Activated CD4-positive, alpha-beta T cell treated with anti-CD3 and anti-CD28 coated beads, Interleukin-2, amount 10 ng/mL, durations not matched to agents 24 days and 14 days (primary cell): Measurements from ENCODE around the gene MED31. TPM values are rescaled to one million over a fixed set of nuclear protein-coding genes. Genes with fewer than 3 reads are reported as not detected.
"Not testable (repeated sequence)": the region's sequence is repeated elsewhere in the genome, so short reads cannot be mapped to it uniquely, and the experiment has no call there.

Source experiments
- DNase-seq: peaks from one replicate; pipeline ENCODE4 v3.0.0; 2022
- H3K27ac Mint-ChIP-seq: one replicate; pipeline ENCODE4 v1.8.0; 2022; ENCODE audit warnings: mild to moderate bottlenecking, mixed read lengths
- H3K27me3 Mint-ChIP-seq: one replicate; pipeline ENCODE4 v1.8.0; 2022; ENCODE audit warnings: mixed read lengths
- H3K36me3 Mint-ChIP-seq: one replicate; pipeline ENCODE4 v1.8.0; 2022; ENCODE audit warnings: low read depth, mild to moderate bottlenecking, mixed read lengths
- H3K4me1 Mint-ChIP-seq: one replicate; pipeline ENCODE4 v1.8.0; 2021; ENCODE audit warnings: mixed read lengths
- H3K4me3 Mint-ChIP-seq: one replicate; pipeline ENCODE4 v1.8.0; 2022; ENCODE audit warnings: mild to moderate bottlenecking, moderate library complexity, mixed read lengths
- H3K9me3 Mint-ChIP-seq: one replicate; pipeline ENCODE4 v1.8.0; 2021; ENCODE audit warnings: mixed read lengths
- intact Hi-C: fragments of 100-400 bp; cut with micrococcal nuclease; formaldehyde crosslinking; loops from one replicate; pipeline ENCODE4 v1.15.1; 2023
- total RNA-seq: library from RNA; stranded (reverse); gene quantifications from 2 replicates; pipeline ENCODE4 v1.2.3, GENCODE V29; 2022

Gene MED31
- total RNA-seq, 1 donor from 2014 or later = 25.7 TPM

DNA sequence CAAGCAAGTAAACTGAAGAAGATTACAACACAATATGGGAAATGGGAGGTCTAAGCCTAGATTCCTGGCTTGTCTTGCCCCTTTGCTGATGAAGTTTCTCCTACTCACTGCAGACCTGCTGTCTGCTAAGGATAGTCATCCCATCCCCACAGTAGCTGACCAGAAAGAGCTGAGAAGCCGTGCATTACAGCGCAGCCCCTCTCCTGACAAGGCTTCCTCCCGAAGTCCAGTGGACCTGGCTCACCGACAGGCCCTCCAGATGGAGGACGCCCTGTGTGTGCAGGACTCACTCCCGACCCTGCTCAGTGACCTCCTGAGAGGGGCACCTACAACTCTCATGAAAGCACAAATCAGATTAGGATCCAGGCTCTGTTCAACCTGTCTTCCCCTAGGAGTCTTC is 46.3 kb downstream of the MED31 start:
- intact Hi-C loops = no loop called here
- H3K9me3 Mint-ChIP-seq = no peaks in the 10 kb centered on the region
- peaks cover 39% of the 10 kb centered on the region for H3K36me3 Mint-ChIP-seq
- H3K27ac Mint-ChIP-seq = no peak overlapping the region
- no peak for DNase-seq
- H3K4me1 Mint-ChIP-seq = peaks cover 8% of the 10 kb centered on the region
- H3K27me3 Mint-ChIP-seq = no peaks in the 10 kb centered on the region
- no peak overlapping the region for H3K4me3 Mint-ChIP-seq

- peaks cover 8% of the 10 kb centered on the region for H3K4me1 Mint-ChIP-seq
- H3K27ac Mint-ChIP-seq = no peak overlapping the region
- no peak for DNase-seq
- no peak overlapping the region for H3K4me3 Mint-ChIP-seq
- intact Hi-C loops = no loop called here
- H3K9me3 Mint-ChIP-seq = no peaks in the 10 kb centered on the region
- H3K27me3 Mint-ChIP-seq = no peaks in the 10 kb centered on the region
- H3K36me3 Mint-ChIP-seq = peaks cover 39% of the 10 kb centered on the region
Observed at GRCh38 chr17:6603744-6604325, 47.6 kb downstream of the MED31 start.

GRCh38 chr17:6602141-6602540 is 49.3 kb downstream of the MED31 start:
- Mint-ChIP-seq H3K9me3 (no peaks in the 10 kb centered on the region), H3K27ac (no peak overlapping the region), H3K36me3 (peaks cover 37% of the 10 kb centered on the region), H3K4me1 (peaks cover 8% of the 10 kb centered on the region), H3K27me3 (no peaks in the 10 kb centered on the region), H3K4me3 (no peak overlapping the region)
- DNase-seq = no peak
- intact Hi-C loops = no loop called here

DNA sequence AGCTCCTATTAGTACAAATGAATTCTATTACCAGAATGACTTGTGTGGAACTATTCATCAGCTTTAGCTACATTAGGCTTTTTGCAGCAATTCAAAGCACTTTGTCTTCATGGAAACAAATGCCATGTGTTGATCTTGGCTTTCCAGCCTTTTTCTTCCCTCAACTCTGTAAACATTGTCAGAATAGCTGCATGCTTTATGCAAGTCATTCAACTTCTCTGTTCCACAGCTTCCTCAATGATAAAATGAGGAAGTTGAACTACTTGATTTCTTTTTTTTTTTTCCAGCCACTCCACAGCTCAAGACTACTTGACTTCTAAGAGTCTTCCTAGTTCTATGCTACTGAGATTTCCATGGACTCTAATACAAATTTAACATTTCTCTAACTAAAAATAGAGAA is 52.0 kb downstream of the MED31 start:
- DNase-seq = no peak
- Mint-ChIP-seq H3K27ac (no peak overlapping the region), H3K36me3 (peaks cover 41% of the 10 kb centered on the region), H3K4me3 (no peak overlapping the region), H3K4me1 (peaks cover 8% of the 10 kb centered on the region), H3K9me3 (no peaks in the 10 kb centered on the region), H3K27me3 (no peaks in the 10 kb centered on the region)
- intact Hi-C loops = no loop called here

- H3K4me1 Mint-ChIP-seq = no peaks in the 10 kb centered on the region
- H3K27me3 Mint-ChIP-seq = no peaks in the 10 kb centered on the region
- intact Hi-C loops = no loop called here
- peaks cover 45% of the 10 kb centered on the region for H3K36me3 Mint-ChIP-seq
- DNase-seq = no peak
- H3K4me3 Mint-ChIP-seq = no peak overlapping the region
- H3K27ac Mint-ChIP-seq = no peak overlapping the region
- no peaks in the 10 kb centered on the region for H3K9me3 Mint-ChIP-seq
Observed at GRCh38 chr17:6597727-6598126, 53.7 kb downstream of the MED31 start.

GRCh38 chr17:6596941-6597340 is 54.5 kb downstream of the MED31 start:
- Mint-ChIP-seq H3K36me3 (peaks cover 46% of the 10 kb centered on the region), H3K4me3 (no peak overlapping the region), H3K27ac (no peak overlapping the region), H3K27me3 (no peaks in the 10 kb centered on the region), H3K4me1 (peaks cover under 1% of the 10 kb centered on the region), H3K9me3 (no peaks in the 10 kb centered on the region)
- no peak for DNase-seq
- intact Hi-C loops = no loop called here

DNA sequence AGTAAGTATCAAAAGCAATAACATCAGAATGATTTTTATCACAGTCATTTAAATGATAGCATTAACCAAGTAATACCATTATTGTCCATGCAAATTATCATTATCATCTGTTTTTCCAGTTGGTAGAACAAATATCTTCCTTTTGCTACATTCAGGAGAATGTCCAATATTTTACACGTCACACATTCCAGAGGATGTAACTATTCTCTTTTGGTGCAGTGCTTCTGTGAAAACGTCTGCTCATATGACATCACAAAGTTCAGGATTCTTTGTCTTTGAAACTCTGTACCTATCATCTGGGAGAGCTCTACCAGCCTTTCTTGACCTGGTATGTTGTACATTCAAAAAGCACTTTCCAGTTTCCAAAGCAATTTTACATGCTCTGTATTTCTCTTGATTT is 54.9 kb downstream of the MED31 start:
- intact Hi-C loops = no loop called here
- Mint-ChIP-seq H3K4me1 (peaks cover 4% of the 10 kb centered on the region), H3K4me3 (no peak overlapping the region), H3K27me3 (no peaks in the 10 kb centered on the region), H3K9me3 (no peaks in the 10 kb centered on the region), H3K27ac (no peak overlapping the region), H3K36me3 (peaks cover 48% of the 10 kb centered on the region)
- DNase-seq = no peak

- peaks cover 48% of the 10 kb centered on the region for H3K36me3 Mint-ChIP-seq
- H3K4me1 Mint-ChIP-seq = peaks cover 4% of the 10 kb centered on the region
- no peak for DNase-seq
Observed at GRCh38 chr17:6596081-6596480, 55.3 kb downstream of the MED31 start.

GRCh38 chr17:6593371-6593770 is 58.0 kb downstream of the MED31 start:
- peaks cover 55% of the 10 kb centered on the region for H3K36me3 Mint-ChIP-seq
- H3K27ac Mint-ChIP-seq, H3K9me3 Mint-ChIP-seq, intact Hi-C loops, H3K4me1 Mint-ChIP-seq, H3K27me3 Mint-ChIP-seq, H3K4me3 Mint-ChIP-seq: not testable (repeated sequence)
- peak; percentile 43 for DNase-seq

More at GRCh38 chr17:6596081-6596480, 55.3 kb downstream of the MED31 start:
- intact Hi-C loops = no loop called here
- H3K9me3 Mint-ChIP-seq = no peaks in the 10 kb centered on the region
- no peaks in the 10 kb centered on the region for H3K27me3 Mint-ChIP-seq
- no peak overlapping the region for H3K27ac Mint-ChIP-seq
- H3K4me3 Mint-ChIP-seq = no peak overlapping the region

Other genes with a start within 250 kb of the MED31 start
- not detected in 2 replicates for gene AIPL1, start 216.5 kb downstream of the MED31 start, total RNA-seq
- gene PIMREG, start 207.2 kb downstream of the MED31 start, total RNA-seq = 4.6 and 6.4 TPM in 2 replicates
- 0.66 and 0.77 TPM in 2 replicates for gene PITPNM3, start 95.0 kb downstream of the MED31 start, total RNA-seq
- 20.9 and 23.9 TPM in 2 replicates for gene KIAA0753, start 10.9 kb downstream of the MED31 start, total RNA-seq
- 92.7 and 102 TPM in 2 replicates for gene TXNDC17, start 10.5 kb downstream of the MED31 start, total RNA-seq
- gene C17orf100, start 157 bp upstream of the MED31 start, total RNA-seq = 1.8 and 1.9 TPM in 2 replicates
- gene SLC13A5, start 61.8 kb upstream of the MED31 start, total RNA-seq = not detected in 2 replicates
- 34.1 and 37.6 TPM in 2 replicates for gene XAF1, start 104.4 kb upstream of the MED31 start, total RNA-seq
- 0.26 and 0.36 TPM in 2 replicates for gene FBXO39, start 124.6 kb upstream of the MED31 start, total RNA-seq
- not detected in 2 replicates for gene TEKT1, start 180.1 kb upstream of the MED31 start, total RNA-seq